GM19438 (cell line): ENCODE data around the gene TTC7B.
"Not testable (repeated sequence)": the region's sequence is repeated elsewhere in the genome, so short reads cannot be mapped to it uniquely, and the experiment has no call there.

Experiments used
- ATAC-seq: cut with Tn5 transposase; IDR thresholded peaks from one replicate; pipeline ENCODE4 v1.9.1; 2021; ENCODE audit warnings: low read depth; ENCODE audit not compliant: unreplicated experiment

Gene TTC7B

GRCh38 chr14:90815822-90816662, at the start of gene TTC7B:
TTC7B (minus strand) TSS chr14:90816430; CDS start chr14:90816295, 135 bp downstream.
- ATAC-seq, result peak; percentile 67

DNA sequence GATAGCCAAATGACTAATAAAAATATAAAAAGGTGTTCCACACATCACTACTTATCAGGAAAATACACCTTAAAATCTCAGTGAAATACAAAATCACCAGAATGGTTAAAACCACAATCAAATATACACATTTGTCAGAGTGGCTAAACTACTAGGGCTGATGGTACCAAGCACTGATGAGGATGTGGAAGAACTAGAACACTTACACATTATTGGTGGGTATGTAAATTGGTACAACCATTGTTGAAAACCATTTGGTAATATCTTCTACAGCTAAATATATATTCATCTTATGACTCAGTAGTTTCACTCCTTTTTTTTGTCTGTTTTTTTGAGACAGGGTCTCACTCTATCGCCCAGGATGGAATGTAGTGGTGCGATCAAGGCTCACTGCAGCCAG, 48.5 kb upstream of the TTC7B start:
- no peak for ATAC-seq

DNA sequence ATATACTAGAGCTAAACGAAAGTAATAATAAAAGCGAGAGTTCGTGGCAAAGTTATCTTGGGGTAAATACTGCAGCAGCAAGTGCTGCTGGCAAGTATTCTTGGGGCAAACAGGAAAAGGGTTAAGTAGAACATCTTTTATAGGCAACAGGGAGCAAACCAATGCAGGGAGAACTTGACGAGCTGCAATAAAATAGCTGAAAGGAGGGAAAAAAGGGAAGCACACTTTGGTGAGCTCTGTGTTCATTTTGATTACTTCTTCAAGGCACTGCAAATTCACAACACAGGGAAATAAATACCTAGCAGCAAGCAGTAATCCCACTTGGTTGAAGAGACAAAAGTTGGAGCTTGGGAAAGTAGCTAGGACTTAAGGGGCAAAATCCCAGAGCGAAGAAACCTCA, 42.3 kb upstream of the TTC7B start:
- no peak for ATAC-seq

- no peak for ATAC-seq
These were observed 41.6 kb upstream of the TTC7B start for GRCh38 chr14:90857866-90858265.

- not testable (repeated sequence) for ATAC-seq
These were observed 39.9 kb upstream of the TTC7B start for GRCh38 chr14:90856115-90856514.

DNA sequence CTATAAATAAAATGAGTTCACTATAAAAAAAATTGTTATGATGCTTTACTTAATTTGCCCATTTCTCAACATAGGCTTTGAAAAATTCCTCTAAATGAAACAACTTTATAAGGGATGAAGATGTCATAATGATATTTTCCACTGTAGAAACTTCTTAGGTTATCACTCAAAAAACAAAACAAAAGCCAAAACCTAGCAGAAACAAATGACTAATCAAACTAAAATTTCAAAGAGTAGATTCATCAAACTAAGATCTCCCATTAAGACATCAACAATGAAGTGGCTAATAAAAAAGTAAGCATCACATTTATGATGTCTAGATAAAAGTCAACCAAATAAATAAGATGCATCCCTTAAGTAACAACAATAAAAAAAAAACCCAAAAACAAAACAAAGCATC, 36.9 kb upstream of the TTC7B start:
- ATAC-seq, result no peak

DNA sequence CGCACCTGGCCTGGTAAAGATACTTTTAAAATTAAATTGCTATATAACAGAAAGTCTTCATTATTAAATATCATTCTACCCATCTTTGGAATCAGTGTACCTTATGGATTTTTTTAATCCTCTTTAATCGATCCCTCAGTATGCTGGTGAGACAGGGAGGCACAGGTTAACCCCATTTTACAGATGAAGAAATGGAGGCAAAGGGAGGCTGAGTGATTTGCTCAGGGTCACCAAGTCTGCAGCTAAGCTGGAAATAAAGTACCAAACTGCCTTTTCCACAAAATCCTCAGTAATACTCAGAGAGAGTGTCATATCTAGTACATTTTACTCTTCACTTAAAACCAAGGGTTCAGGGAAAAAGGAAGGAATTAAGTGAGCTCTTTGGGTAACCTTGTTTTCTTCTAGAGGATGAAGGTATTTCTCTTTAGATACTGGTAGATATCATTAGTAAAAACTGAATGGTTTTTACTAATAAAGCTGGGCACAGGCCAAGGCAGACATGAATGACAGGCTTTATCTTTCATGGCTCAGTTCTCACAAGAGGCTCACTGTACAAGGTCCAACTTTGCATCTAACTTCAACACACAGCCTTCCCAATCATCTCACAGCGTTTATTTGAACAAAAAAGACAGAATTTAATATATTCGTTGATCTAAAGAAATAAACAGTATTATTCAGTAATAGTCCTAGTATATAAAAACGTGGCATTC, 35.3 kb upstream of the TTC7B start:
- no peak for ATAC-seq

DNA sequence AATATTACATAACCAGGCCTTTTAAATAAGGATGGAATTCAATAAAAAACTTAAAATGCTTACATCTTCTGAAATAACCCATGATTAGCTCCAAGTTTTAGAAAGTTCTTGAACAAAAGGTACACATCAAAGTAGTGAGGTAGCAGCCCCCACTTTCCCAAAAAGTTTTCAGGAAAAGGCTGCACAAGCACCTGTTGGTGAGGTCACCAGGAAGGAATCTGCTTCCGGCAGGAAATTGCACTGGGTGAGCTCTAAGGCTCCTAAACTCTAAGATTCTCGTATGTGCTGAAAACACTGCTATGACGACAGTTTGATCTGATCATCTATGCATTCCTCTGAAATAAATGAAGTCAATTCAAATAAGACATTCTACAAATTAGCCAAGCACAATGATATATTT, 34.3 kb upstream of the TTC7B start:
- no peak for ATAC-seq

GRCh38 chr14:90849787-90850444, 33.7 kb upstream of the TTC7B start:
- ATAC-seq, result no peak

GRCh38 chr14:90848944-90849731, 32.9 kb upstream of the TTC7B start:
- ATAC-seq, result no peak

DNA sequence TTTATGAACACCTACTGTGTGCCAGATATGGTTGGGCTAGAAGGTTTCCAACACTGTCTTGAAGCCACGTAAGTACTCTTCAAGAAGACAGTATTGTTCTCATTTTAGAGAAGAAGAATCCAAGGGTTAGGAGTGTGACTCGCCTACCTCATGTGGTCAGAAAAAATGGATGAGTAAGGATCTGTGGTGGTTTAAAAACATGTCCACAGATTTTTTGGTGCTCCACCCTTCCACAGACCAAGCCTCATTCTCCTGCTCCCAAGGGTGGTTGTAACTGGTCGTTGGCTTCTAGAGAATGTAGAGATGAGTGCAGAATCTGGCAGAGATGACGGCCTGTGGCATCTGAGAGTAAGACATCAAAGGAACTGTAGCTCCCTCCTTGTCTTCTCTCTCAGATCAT, 30.3 kb upstream of the TTC7B start:
- no peak for ATAC-seq

DNA sequence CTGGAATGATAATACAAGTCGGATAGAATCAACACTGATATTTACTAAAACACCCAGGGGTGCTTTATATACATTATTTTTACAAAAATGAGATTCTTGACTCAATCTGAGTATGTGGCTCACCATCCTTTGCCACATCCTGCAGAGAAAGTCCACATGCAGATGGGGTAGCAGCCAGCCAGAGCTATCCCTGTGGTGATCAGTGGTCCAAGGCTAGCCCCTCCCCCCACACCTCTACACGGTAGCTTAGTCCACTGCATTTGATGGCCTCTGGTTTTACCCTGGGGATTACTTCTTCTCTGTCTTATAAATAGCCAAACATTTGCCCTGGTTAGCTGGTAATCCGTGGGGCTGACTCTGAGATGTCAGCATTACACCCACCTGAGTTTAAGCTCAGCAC, 28.1 kb upstream of the TTC7B start:
- ATAC-seq, result no peak

DNA sequence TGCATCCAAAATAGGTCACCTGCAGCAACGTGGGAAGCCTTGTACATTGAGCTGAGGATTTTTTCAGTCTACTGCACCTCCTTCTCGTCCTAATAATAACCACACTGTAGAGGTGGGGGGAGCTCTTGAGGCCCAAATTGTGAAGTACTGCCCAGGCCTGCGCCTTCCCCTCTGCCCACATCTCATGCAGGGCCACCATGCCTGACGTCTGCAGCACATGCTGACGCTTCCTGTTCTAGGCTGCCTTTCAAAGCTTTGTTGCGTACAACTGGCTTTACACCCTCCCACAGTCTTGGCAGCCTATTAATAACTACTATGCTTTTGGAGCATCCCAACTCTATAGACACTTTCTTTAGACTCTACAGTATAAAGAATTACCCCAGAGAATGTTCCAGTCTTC, 26.5 kb upstream of the TTC7B start:
- no peak for ATAC-seq

DNA sequence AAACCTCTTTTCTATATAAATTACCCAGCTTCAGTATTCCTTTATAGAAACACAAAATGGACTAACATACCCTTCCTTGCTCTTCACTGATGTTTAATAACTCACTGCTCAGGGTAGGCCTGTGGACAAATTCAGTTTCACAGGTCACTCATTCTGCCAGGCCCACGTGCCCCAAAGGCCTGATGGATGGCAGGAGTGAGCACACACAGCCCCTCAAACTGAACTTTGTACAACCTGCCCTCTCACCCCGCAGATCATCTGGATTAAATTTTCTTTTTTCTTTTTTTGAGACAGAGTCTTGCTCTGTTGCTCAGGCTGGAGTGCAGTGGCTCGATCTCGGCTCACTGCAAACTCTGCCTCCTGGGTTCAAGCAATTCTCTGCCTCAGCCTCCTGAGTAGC, 24.4 kb upstream of the TTC7B start:
- not testable (repeated sequence) for ATAC-seq

DNA sequence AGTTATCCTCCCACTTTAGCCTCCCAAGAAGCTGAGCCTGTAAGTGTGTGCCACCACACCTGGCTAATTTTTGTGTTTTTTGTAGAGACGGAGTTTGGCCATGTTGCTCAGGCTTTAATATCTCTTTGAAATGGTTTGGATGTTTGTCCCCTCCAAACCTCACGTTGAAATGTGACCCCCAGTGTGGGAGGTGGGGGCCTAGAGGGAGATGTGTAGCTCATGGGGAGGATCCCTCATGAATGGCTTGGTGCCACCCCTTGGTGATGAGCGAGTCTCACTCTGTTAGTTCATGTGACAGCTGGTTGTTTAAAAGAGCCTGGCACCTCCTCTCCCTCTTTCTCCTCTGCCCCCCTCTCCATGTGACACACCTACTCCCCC, 23.6 kb upstream of the TTC7B start:
- no peak for ATAC-seq

DNA sequence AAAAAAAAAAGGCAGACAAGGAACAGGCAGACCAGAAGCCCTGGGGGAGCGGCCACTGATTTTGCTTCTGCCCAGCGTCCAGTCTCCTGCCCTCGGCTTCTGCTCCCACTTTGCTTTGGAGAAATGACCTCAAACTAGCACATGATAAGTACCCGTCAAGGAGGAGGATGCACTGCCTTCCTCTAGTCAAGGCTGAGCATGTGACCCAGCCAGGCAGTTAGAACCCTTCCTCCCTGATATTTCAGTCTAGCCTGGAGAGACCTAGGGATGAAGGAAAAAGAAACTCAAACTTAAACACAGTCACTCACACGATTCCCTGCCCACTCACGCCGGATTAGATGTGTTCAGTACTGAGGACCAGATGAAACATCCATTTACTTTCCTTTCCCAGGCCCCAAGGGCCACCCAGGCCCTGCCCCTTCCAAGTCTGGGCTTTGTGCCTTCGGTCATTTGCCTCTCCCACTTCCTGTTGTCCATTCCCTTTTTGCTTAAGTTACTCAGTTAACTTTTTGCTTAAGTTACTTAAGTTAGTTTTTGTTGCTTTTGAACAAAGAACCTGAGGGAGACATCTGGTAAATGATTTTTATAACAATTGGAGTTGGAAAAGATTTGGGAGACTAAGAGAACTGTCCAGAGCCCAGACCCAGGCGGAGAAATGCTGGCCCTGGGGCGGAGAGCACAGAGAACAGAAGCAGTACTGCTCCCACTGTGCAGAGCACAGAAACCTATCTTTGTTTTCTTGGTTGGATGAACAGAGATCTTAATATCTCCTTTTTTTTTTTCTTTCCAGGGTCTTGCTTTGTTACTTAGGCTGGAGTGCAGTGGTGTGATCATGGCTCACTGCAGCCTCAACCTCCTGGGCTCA, 23.0 kb upstream of the TTC7B start:
- no peak for ATAC-seq

- ATAC-seq, result not testable (repeated sequence)
These were observed 22.3 kb upstream of the TTC7B start for GRCh38 chr14:90838531-90838930.

GRCh38 chr14:90837355-90837754, 21.1 kb upstream of the TTC7B start:
- no peak for ATAC-seq

GRCh38 chr14:90836692-90837063, 20.4 kb upstream of the TTC7B start:
- no peak for ATAC-seq

- ATAC-seq, result no peak
These were observed 15.6 kb upstream of the TTC7B start for GRCh38 chr14:90831821-90832220.
